GM18861 (cell line): ENCODE data around the gene ZNF444.
"Not testable (repeated sequence)": the region's sequence is repeated elsewhere in the genome, so short reads cannot be mapped to it uniquely, and the experiment has no call there.

Experiments
- ATAC-seq: cut with Tn5 transposase; IDR thresholded peaks from one replicate; pipeline ENCODE4 v1.9.1; 2021; ENCODE audit not compliant: unreplicated experiment

ZNF444 gene

GRCh38 chr19:56144831-56145230 is 3.7 kb downstream of the ZNF444 start:
- ATAC-seq: no peak

DNA sequence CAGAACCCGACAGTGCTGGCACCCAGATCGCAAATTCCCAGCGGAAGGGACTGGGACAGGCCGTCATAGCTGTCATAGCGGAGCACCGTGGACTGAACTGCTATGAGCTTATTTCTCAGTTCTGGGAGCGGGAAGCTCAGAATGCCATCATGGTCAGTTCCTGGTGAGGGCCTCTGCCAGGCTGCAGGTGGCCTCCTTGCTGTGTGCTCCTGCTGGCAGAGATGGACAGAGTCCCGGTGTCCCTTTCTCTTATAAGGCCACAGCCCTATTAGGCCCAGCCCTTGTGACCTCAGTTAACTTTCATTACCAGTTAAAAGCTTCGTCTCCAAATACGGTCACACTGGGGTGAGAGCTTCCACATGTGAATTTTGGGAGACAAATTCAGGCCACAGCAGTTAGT is 4.6 kb downstream of the ZNF444 start:
- no peak for ATAC-seq

- no peak for ATAC-seq
Observed at GRCh38 chr19:56146904-56147303, 5.8 kb downstream of the ZNF444 start.

DNA sequence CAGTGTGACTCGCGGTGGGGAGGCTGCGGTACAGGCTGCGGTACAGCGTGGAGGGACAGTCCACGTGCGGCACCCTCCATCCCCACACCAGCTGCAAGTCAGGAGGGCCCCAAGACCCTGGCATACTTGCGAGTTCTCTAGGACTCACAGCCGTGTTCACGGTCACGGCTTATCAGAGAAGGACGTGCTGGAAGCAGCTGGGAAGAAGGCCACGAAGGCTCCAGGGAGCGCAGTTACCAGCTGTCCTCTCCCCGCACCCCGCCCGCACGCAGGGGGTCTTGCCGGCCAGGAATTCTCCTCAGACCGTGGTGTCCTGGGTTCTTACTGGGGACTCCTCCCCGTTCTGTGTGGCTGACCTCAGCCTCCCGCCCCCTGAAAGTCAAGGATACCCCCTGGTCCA is 6.2 kb downstream of the ZNF444 start:
- no peak for ATAC-seq

DNA sequence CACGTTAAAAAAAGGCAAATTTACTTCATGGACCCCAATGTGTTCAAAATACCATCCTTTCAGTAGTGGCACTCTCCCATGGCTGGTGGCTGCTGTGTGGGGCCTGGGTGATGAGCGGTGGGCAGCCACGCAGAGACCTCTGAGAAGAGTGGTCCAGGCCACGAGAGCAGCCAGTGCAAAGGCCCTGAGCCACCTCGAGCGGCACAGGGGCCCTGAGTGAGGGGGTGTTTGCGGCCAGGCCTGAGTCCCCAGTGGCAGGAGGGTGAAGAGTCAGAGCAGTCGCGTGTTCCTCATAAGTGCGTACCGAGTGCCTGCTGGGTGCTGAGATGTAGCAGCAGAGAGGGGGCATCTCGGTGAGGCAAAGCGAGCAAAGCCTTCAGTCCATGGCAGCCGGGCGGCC is 7.0 kb downstream of the ZNF444 start:
- no peak for ATAC-seq

GRCh38 chr19:56148955-56149655 is 8.0 kb downstream of the ZNF444 start:
- not testable (repeated sequence) for ATAC-seq

GRCh38 chr19:56149656-56150038 is 8.6 kb downstream of the ZNF444 start:
- ATAC-seq: no peak

- no peak for ATAC-seq
Observed at GRCh38 chr19:56150358-56150757, 9.3 kb downstream of the ZNF444 start.

DNA sequence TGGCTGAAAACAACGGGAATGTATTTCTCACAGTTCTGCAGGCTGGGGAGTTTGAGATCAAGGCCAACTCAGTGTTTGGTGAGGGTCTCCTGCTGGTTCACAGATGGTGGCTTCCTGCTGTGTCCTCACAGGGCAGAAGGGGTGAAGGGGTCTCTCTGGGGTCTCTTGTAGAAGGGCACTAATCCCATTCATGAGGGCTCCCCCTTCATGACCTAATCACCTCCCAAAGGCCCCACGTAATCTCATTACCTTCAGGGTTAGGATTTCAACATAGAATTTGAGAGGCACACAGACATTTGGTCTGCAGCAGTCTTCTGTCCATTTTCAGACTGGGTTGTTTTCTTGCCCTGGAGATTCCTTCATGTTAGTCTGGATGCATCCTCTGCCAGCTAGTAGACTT is 11.6 kb downstream of the ZNF444 start:
- ATAC-seq: no peak

- no peak for ATAC-seq
Observed at GRCh38 chr19:56153507-56153906, 12.4 kb downstream of the ZNF444 start.

DNA sequence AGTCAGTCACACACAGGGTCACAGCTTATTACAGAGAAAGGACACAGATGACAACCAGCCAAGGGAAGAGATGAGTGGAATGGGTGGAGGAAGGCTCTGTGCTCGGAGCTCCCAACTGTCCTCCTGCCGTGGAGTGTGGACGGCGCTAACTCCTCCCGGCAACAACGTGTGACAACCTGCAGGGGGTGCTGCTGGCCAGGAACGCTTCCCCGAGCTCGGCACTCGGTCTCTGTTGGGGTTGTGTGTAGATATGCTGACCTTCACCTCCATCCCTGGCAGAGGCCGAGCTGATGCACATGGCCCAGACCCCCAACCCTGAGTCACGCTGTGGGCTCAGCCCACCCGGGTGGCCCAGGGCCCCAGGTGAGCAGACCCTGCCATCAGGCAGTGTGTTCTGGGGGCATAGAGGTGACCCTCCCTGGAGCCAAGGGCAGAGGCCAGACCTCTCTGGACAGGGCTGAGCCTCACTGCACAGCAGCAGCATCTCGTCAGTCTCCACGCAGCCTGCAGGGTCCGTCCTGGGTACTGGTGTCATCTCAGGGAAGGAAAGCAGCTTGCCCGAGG is 14.1 kb downstream of the ZNF444 start:
- no peak for ATAC-seq

DNA sequence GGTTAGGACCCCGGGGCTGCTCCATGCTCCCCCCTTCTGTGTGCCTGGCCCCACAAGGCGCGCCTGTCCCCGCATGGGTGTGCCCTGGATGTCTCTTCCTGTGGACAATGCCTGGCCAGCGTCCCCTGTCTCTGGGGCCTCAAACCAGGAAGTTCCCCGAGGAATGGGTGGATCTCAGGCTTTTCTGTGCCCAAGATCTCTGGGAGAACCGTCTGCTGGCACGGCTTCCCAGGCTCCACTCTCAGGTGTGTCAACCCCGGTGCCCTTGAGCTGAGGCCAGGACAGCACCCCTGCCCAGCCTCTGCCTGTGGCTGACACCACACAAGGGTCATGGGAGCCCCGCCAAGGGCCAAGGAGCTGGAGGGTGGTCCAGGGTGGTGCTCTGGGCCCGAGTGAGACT is 15.7 kb downstream of the ZNF444 start:
- ATAC-seq: no peak

- ATAC-seq: no peak
Observed at GRCh38 chr19:56158170-56158757, 17.2 kb downstream of the ZNF444 start.

DNA sequence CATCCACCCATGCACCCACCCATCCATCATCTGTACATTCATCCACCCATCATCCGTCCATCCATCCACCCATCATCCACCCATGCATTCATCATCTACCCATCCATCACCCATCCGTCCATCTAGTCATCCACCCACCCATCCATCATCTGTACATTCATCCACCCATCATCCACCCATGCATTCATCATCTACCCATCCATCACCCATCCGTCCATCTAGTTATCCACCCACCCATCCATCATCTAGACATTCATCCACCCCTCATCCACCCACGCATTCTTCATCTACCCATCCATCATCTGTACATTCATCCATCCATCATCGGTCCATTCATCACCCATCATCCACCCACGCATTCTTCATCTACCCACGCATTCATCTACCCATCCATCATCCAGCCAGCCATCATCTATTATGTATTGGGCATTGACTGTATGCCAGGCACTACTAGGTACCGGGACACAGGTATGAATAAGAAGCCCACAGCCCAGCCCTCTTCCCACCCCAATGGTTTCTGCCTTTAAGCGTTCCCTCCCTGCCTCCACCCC is 18.0 kb downstream of the ZNF444 start:
- no peak for ATAC-seq

GRCh38 chr19:56159622-56160271 is 18.7 kb downstream of the ZNF444 start:
- ATAC-seq: no peak

GRCh38 chr19:56161534-56161933 is 20.4 kb downstream of the ZNF444 start:
- no peak for ATAC-seq

DNA sequence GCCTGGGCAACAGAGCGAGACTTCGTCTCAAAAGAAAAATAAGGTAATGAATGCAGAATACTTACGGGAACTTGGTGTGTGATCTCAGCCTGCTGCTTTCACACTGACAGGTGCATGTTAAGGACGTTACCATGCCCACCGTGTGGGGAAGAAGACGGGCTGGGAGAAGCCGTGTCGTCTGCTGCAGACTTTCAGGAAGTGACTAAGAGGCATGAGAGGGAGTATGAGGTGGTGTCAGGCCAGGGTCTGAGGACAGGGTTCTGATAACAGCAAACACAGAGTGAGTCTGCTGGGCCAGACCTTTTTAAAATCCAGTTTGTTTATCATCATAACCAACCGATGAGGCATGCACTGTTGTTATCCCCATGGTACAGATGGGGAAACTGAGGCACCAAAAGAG is 21.2 kb downstream of the ZNF444 start:
- ATAC-seq: no peak

GRCh38 chr19:56163097-56163496 is 22.0 kb downstream of the ZNF444 start:
- no peak for ATAC-seq

DNA sequence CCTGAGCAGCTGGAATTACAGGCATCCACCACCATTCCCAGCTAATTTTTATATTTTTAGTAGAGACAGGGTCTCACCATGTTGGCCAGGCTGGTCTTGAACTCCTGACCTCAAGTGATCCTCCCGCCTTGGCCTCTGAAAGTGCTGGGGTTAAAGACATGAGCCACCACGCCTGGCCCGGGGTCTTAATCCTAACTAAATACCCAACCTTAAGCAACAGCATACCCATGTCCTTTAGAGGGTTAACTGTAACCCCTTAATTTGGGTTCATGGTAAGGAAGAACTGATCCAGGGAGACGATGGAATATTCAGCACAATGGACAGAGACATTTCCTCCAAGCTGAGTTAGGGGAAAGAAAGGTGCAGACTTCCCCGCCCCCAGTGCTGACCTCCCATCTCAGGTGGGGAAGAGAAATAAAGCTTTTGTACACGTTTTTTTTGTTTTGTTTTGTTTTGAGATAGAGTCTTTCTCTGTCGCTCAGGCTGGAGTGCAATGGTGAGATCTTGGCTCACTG is 26.0 kb downstream of the ZNF444 start:
- no peak for ATAC-seq

DNA sequence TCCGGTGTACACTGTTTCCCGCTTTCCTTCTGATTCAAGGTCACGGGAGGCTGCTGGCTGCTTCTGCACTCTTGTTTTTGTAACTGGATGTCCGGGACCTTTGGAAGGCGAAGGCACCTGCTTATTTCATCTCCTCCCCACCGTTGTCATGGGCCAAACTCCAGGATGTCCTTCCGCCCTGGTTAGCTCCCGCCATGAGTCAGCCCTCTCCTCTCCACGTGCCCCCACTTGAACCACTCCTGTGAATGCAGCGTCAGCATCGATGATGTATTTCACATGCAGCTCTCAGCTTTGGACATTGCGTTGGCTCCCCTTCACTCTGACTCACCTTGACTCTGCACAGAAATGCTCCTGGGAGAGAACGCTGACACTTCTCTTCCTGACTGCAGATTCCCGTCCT is 29.2 kb downstream of the ZNF444 start:
- ATAC-seq: no peak

DNA sequence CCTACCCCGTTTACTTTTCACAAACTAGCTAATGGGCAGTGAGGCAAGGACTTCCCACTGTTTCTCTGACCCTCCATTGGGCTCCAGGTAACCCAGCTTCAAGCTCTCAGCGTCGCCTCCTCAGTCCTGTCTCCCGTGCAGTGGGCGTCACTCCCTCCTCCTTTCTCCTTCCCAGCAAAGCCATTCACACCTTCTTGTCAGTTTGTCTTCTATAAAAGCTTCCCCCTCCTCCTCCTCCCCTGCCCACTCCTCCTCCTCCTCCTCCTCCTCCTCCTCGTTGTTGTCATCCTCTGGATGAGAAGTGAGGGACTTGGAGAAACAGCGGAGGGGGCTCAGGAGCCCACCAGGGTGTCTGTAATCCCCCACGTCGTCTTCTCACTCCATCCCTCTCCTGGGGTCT is 33.0 kb downstream of the ZNF444 start:
- no peak for ATAC-seq

DNA sequence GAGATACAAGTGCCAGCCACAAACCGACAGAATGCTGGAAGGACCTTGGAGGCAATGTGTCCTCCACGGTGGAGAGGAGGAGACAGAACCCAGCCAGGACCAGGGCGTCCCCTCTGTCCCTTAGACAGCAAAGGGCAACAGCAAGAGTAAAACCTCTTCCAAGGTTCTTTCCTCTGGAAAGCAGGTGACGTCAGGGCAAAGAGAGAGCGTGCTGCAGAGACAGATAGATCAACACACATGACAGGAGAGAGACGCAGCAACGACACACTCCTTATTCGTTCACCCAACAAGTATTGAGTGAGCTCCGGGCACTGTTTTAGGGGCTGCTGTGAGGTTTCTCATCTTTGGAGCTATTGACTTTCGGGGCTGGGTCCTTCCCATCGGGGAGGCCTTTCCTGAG is 33.5 kb downstream of the ZNF444 start:
- no peak for ATAC-seq
